Fibroblast of lung (primary cell): ENCODE data around the gene THRB. TPM values are rescaled to one million over a fixed set of nuclear protein-coding genes. Genes with fewer than 3 reads are reported as not detected.

Source experiments
- DNase-seq, 2 donors: peaks; one replicate each; pipeline versions ENCODE4 v3.0.0 to v3.0.0-alpha.2; 2010; ENCODE audit warnings: low read depth in 2 of 2
- H2AFZ ChIP-seq: 2 replicates; pipeline ENCODE4 v1.5.1; 2012; ENCODE audit warnings: low read length, control low read depth, inconsistent platforms
- H3K27ac ChIP-seq: 2 replicates; pipeline ENCODE4 v1.5.1; 2011; ENCODE audit warnings: low read length, control low read depth; ENCODE audit not compliant: insufficient read depth
- H3K27me3 ChIP-seq: 2 replicates; pipeline ENCODE4 v1.5.1; 2011; ENCODE audit warnings: mild to moderate bottlenecking, low read length; ENCODE audit not compliant: control insufficient read depth, insufficient read depth
- H3K36me3 ChIP-seq: 2 replicates; pipeline ENCODE4 v1.5.1; 2011; ENCODE audit warnings: low read length; ENCODE audit not compliant: control insufficient read depth, insufficient read depth
- H3K4me1 ChIP-seq: 2 replicates; pipeline ENCODE4 v1.5.1; 2011; ENCODE audit warnings: low read length; ENCODE audit not compliant: control insufficient read depth, insufficient read depth; ENCODE audit errors: extremely low read depth
- H3K4me2 ChIP-seq: 2 replicates; pipeline ENCODE4 v1.5.1; 2011; ENCODE audit warnings: low read length, control low read depth; ENCODE audit not compliant: insufficient read depth; ENCODE audit errors: extremely low read depth
- H3K4me3 ChIP-seq, 4 experiments: fragments of 200-600 bp in 1 of 4; sonication (generic) in 1 of 4; replicated peaks in 1 of 4; 2 replicates each; pipeline ENCODE4 v1.5.1; 2011 to 2016; ENCODE audit warnings: low read length in 4 of 4, low read depth in 3 of 4, mild to moderate bottlenecking in 3 of 4, control low read depth in 2 of 4, inconsistent platforms in 1 of 4, mixed read lengths in 1 of 4; ENCODE audit not compliant: insufficient read depth in 1 of 4; ENCODE audit errors: control extremely low read depth in 1 of 4
- H3K79me2 ChIP-seq: 2 replicates; pipeline ENCODE4 v1.5.1; 2012; ENCODE audit warnings: mild to moderate bottlenecking, low read length, inconsistent platforms; ENCODE audit not compliant: control insufficient read depth, insufficient read depth
- H3K9ac ChIP-seq: 2 replicates; pipeline ENCODE4 v1.5.1; 2011; ENCODE audit warnings: mild to moderate bottlenecking, low read length, control low read depth; ENCODE audit not compliant: insufficient read depth
- H3K9me3 ChIP-seq: 2 replicates; pipeline ENCODE4 v1.5.1; 2012; ENCODE audit warnings: low read depth, low read length; ENCODE audit not compliant: control insufficient read depth, insufficient read depth
- H4K20me1 ChIP-seq: 2 replicates; pipeline ENCODE4 v1.5.1; 2011; ENCODE audit warnings: low read length; ENCODE audit not compliant: control insufficient read depth, insufficient read depth; ENCODE audit errors: extremely low read depth
- EZH2 ChIP-seq: IDR thresholded peaks from 2 replicates; pipeline ENCODE4 v1.5.1; 2012; ENCODE audit warnings: low read length, control low read depth, mild to moderate bottlenecking; ENCODE audit errors: missing control alignments
- polyA plus RNA-seq, 2 donors: library from polyadenylated mRNA; depleted of rRNA in 1 of 2; stranded (reverse) in 1 of 2; unstranded in 1 of 2; fragments of >200 nt; gene quantifications; 2 replicates each; pipeline ENCODE4 v1.2.1, GENCODE V29; 2011 to 2012; ENCODE audit warnings: missing spikeins in 1 of 2
- total RNA-seq: library from RNA; depleted of rRNA; stranded (reverse); fragments of >200 nt; gene quantifications from 2 replicates; pipeline ENCODE4 v1.2.1, GENCODE V29; 2014
- TF ChIP-seq, protein P1 (sequence below), 2 donors: IDR thresholded peaks in 1 of 2; conservative IDR thresholded peaks in 1 of 2; 1 replicate in 1 of 2; 2 replicates in 1 of 2; pipeline ENCODE4 v1.5.1; 2011 to 2012; ENCODE audit warnings: low read length in 2 of 2, control low read depth in 1 of 2, inconsistent platforms in 1 of 2, low read depth in 1 of 2, mild to moderate bottlenecking in 1 of 2

THRB gene
- total and polyA plus RNA-seq, 2 donors (not counting 1 experiment from before 2014, with no cell fraction given) = 4.2 to 7.4 TPM

GRCh38 chr3:24518990-24519367 is 24.3 kb upstream of the THRB start:
- H3K79me2 ChIP-seq = no peaks in the 10 kb centered on the region
- H2AFZ ChIP-seq = no peak overlapping the region
- no peak overlapping the region for H3K9ac ChIP-seq
- H3K27me3 ChIP-seq = no peaks in the 10 kb centered on the region
- no peak overlapping the region for H3K4me2 ChIP-seq
- no peak overlapping the region for H3K4me3 ChIP-seq
- DNase-seq = no peak
- no peak for TF ChIP-seq EZH2
- TF ChIP-seq, protein P1, sequence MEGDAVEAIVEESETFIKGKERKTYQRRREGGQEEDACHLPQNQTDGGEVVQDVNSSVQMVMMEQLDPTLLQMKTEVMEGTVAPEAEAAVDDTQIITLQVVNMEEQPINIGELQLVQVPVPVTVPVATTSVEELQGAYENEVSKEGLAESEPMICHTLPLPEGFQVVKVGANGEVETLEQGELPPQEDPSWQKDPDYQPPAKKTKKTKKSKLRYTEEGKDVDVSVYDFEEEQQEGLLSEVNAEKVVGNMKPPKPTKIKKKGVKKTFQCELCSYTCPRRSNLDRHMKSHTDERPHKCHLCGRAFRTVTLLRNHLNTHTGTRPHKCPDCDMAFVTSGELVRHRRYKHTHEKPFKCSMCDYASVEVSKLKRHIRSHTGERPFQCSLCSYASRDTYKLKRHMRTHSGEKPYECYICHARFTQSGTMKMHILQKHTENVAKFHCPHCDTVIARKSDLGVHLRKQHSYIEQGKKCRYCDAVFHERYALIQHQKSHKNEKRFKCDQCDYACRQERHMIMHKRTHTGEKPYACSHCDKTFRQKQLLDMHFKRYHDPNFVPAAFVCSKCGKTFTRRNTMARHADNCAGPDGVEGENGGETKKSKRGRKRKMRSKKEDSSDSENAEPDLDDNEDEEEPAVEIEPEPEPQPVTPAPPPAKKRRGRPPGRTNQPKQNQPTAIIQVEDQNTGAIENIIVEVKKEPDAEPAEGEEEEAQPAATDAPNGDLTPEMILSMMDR (conservative IDR thresholded peaks at IDR 0.05 in 1 of 2, IDR thresholded peaks at IDR 0.05 in 1 of 2; ENCODE audit: low read depth in 1 of 2, low read length in 2 of 2) = no peak
- H3K27ac ChIP-seq = no peak overlapping the region
- H3K4me1 ChIP-seq = peaks cover under 1% of the 10 kb centered on the region
- no peaks in the 10 kb centered on the region for H4K20me1 ChIP-seq
- no peaks in the 10 kb centered on the region for H3K9me3 ChIP-seq
- H3K36me3 ChIP-seq = no peaks in the 10 kb centered on the region

- no peak for DNase-seq
- no peaks in the 10 kb centered on the region for H3K79me2 ChIP-seq
- no peak overlapping the region for H3K4me2 ChIP-seq
- TF ChIP-seq, protein P1 (conservative IDR thresholded peaks at IDR 0.05 in 1 of 2, IDR thresholded peaks at IDR 0.05 in 1 of 2; ENCODE audit: low read depth in 1 of 2, low read length in 2 of 2) = no peak
- no peak for TF ChIP-seq EZH2
- no peaks in the 10 kb centered on the region for H3K9me3 ChIP-seq
- H2AFZ ChIP-seq = no peak overlapping the region
- H3K27me3 ChIP-seq = no peaks in the 10 kb centered on the region
- H3K36me3 ChIP-seq = no peaks in the 10 kb centered on the region
- H4K20me1 ChIP-seq = no peaks in the 10 kb centered on the region
- H3K4me3 ChIP-seq = no peak overlapping the region
- H3K27ac ChIP-seq = no peak overlapping the region
- peaks cover 3% of the 10 kb centered on the region for H3K4me1 ChIP-seq
- no peak overlapping the region for H3K9ac ChIP-seq
Observed at GRCh38 chr3:24514119-24514518, 19.5 kb upstream of the THRB start.

DNA sequence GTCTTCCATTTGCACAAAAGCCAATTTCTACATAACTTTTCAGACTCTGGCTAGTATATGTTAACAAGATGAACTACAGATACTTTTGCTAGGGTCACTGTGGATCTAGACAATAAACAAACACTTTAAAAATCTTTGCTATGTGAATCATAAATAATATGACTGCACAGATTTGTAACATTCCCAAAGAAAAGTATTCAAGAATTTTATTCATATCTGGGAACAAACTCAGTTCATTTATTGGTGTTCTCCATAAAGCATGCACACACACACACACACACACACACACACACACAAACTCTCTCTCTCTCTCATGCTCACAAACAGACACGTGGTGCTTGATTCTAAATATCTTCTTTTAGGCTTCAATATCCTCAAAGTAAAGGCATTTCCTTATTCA is 18.8 kb upstream of the THRB start:
- H3K36me3 ChIP-seq = no peaks in the 10 kb centered on the region
- no peak overlapping the region for H3K4me2 ChIP-seq
- H3K27ac ChIP-seq = no peak overlapping the region
- H3K4me3 ChIP-seq = no peak overlapping the region
- H2AFZ ChIP-seq = no peak overlapping the region
- H3K9me3 ChIP-seq = no peaks in the 10 kb centered on the region
- peaks cover 3% of the 10 kb centered on the region for H3K4me1 ChIP-seq
- no peak overlapping the region for H3K9ac ChIP-seq
- H3K27me3 ChIP-seq = no peaks in the 10 kb centered on the region
- peak in 1 of 2 donors; percentile 50 for DNase-seq
- no peak for TF ChIP-seq EZH2
- TF ChIP-seq, protein P1 (conservative IDR thresholded peaks at IDR 0.05 in 1 of 2, IDR thresholded peaks at IDR 0.05 in 1 of 2; ENCODE audit: low read depth in 1 of 2, low read length in 2 of 2) = no peak
- no peaks in the 10 kb centered on the region for H3K79me2 ChIP-seq
- H4K20me1 ChIP-seq = no peaks in the 10 kb centered on the region
